GM19372 (cell line): Measurements from ENCODE around the gene ADGRV1.

Experiments
- ATAC-seq: cut with Tn5 transposase; IDR thresholded peaks from one replicate; pipeline ENCODE4 v1.9.1; 2021; ENCODE audit warnings: mild to moderate bottlenecking, low read depth, moderate library complexity; ENCODE audit not compliant: unreplicated experiment

Gene ADGRV1

GRCh38 chr5:90558344-90559192, at the start of gene ADGRV1:
Gene ADGRV1 (plus strand): TSS chr5:90558797. CDS start chr5:90558896, 99 bp downstream.
- ATAC-seq: no peak

- ATAC-seq: no peak
Observed at GRCh38 chr5:90510438-90510837, 48.2 kb upstream of the ADGRV1 start.

- no peak for ATAC-seq
Observed at GRCh38 chr5:90514520-90514919, 44.1 kb upstream of the ADGRV1 start.

- no peak for ATAC-seq
Observed at GRCh38 chr5:90518661-90519060, 39.9 kb upstream of the ADGRV1 start.

- ATAC-seq: no peak
Observed at GRCh38 chr5:90519081-90519480, 39.5 kb upstream of the ADGRV1 start.

GRCh38 chr5:90528601-90529193, 29.9 kb upstream of the ADGRV1 start:
- ATAC-seq: peak; percentile 3

GRCh38 chr5:90529194-90529938, 29.2 kb upstream of the ADGRV1 start, which contains the start of gene LYSMD3:
Gene LYSMD3 (minus strand): TSS chr5:90529584. CDS start chr5:90525289, 4,295 bp downstream.
- ATAC-seq: peak; percentile 82

DNA sequence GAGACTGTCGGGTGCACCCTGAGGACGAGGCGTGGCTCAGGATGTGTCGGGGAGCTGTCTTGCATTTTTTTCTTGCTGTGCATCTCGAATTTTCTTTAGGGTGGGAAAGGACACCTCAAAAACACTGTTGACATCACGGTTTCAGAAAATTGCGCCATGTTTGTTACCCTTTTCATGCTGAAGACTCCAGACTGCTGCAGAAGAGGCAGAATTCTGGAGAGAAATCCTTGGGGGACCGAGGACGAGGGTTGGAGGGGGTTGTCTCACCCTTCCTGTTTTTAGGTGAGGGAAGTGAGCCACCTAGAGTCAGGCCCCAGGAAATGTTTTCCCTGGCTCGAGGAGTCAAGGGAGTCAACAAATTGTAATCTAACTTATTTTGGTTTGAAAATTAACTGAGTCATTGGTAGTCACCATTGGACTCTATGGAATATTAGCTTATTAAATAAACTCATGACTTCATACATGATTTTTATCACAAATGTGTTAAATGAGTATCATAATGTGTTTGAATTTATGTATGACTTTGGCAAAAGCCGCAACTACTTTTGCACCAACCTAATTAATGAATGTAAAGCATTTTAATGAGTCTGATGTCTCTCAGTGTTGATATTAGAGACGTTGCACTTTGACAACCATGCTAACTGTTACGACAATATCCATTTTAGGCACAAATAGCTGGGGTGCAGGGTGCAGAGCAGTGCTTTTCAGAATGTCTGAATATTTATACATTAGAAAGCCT, 28.5 kb upstream of the ADGRV1 start:
- peak; percentile 40 for ATAC-seq

DNA sequence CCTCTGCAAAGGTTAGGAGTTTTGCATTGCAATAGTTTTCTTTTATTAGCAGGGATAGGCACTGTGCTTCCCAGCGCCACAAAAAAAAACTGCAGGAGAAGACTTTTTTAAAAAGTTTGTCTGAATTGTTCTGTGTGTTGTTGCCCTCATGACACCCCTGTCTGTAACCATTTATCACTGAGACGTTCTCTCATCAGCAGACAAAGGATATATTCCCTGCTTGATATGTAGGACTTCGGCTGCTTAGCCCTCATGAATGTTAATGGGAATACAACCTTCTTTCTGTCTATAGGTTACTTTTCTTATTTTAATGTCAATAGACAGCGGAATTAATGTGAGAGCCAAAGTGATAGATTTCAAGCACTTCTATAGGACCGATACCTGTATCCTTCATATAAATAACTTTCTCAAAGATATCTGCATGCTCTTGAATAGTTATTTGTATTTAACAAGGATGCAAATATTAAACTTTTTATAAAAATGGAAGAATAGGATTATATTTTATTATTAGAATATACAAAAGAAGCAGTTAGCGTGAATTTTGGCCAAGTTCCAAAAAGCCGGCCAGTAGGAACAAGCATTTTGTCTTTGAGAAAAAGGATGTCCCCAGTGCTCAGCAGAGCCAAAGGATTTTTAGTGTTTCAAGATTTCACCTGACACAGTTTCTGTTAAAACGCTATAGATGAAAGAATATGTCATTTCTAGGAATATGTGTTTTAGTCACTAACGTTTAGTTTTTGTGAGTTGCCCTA, 27.7 kb upstream of the ADGRV1 start:
- no peak for ATAC-seq

DNA sequence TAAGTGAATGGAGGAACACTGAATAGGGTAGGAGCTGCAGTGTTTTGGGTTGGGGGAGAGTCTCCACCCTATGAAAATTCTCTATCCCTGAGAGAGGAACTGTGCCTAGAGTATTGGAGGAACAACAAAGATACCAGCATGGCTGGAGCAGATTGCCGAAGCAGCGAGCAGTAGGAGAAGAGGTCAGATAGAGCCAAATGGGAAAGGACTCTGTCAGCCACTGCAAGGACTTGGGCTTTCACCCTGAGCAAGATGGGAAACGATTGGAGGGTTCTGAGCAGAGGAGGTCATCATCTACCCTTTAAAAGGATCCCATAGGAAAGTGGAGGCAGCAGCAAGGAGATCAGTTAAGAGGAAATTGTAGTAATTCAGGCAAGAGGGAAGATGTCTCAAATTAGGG, 24.8 kb upstream of the ADGRV1 start:
- ATAC-seq: no peak

DNA sequence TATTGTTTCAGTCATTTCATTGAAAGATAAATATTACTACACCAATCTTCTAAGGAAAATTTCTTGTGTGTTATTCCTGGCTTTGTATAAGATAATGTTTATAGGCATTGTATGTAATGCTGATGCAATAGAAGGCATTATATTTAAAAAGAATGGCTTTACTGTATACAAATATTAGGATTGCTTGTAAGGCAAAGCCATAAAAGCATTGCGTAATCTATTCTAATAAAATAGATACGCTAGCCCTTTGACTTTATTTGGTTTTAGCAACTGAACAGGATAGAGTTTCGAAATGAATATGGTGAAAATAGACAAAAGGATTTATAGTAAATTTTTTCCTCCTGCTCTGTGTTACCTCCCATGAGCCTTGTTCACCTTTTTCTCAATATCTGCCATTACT, 23.7 kb upstream of the ADGRV1 start:
- ATAC-seq: no peak

GRCh38 chr5:90542827-90543519, 15.6 kb upstream of the ADGRV1 start:
- ATAC-seq: no peak

DNA sequence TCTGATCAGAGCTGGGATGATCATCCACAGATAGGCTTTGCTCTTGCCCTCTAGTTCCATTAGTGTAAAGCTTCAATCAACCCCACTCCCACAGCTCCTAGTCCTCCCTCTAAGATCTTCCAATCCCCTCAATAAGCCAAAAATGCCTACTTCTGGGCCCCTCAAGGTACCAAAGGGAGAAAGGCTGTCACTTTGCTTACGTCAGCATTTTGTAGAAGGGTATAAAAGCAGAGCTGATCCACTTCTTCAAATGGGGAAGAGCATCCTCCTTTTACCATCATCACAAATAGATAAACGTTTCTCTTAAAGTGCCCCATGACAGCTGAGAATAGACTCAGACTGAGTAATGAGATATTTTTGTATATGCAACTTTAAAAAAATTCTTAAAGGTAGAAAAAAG, 13.1 kb upstream of the ADGRV1 start:
- no peak for ATAC-seq

GRCh38 chr5:90546216-90546837, 12.3 kb upstream of the ADGRV1 start:
- ATAC-seq: no peak

DNA sequence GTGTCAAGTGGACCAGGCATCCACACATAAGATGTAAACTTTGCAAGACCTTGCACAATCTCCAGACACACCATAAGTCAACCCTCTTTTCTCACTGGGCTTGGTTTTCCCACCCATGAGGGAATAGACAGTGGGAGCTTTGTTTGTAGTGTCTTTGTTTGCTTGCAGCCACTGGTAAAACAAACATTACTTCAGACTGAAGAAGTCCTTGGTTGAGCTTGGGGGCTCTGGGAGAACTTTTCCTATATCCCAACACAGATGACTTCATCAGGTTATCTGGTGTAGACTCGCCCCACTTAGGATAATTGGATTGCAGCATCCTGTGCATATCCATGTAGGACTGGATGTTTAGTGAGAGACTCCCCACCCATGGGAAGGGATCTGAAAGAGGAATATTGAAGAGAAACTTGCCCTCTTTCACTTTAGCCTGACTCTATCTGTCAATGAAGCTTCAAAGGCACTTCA, 11.5 kb upstream of the ADGRV1 start:
- no peak for ATAC-seq

DNA sequence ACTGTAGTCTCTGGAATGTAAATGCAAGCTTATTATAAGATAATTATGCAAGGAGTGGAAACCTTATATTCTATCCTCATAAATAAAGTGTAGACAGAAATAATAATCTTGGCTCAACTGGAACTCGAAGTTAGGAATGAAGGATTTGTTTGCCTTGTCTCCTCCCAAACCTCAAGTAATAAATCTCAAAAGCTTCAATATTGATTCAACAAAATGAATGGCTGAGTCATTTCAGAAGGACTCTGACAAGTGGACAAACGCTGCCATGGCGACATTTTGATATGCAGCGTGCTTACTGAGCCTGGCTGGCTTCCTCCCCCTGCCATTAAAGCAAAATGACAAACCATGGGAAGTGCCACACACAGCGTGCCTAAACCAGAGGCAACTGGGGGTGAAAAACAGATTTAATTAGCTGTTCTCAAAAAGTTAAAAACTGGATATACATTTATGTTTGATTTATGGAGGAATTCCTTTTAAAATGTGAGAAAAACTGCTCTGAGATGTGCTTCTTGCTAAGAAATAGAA, 10.5 kb upstream of the ADGRV1 start:
- no peak for ATAC-seq

DNA sequence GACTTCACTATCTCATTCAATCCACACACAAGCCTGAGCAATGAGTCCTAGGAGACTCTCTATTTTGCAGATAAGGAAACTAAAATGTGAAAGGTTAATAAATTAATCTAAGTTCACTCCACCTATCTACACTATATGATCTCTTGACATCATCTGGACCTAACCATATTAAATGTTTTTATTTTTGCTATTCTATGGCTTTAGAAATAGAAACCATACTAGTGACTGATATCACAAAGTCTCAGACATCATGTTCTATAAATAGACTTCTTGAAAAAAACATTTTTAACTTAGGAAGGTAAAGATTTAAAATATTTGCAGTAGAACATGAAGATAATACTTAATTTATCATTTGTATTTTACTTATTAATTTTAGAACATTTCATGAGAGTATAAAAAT, 9.4 kb upstream of the ADGRV1 start:
- ATAC-seq: no peak

GRCh38 chr5:90549729-90550275, 8.8 kb upstream of the ADGRV1 start:
- ATAC-seq: no peak
